DMS 273 (cell line): ENCODE data around the gene DUSP28.
A peak's percentile ranks its signal among the peaks of the same experiment; 100 is the strongest.

Source experiments
- DNase-seq: peaks from one replicate; lab custom pipeline; 2025; ENCODE audit not compliant: unreplicated experiment; lab: John Stamatoyannopoulos, UW

DUSP28 gene

DNA sequence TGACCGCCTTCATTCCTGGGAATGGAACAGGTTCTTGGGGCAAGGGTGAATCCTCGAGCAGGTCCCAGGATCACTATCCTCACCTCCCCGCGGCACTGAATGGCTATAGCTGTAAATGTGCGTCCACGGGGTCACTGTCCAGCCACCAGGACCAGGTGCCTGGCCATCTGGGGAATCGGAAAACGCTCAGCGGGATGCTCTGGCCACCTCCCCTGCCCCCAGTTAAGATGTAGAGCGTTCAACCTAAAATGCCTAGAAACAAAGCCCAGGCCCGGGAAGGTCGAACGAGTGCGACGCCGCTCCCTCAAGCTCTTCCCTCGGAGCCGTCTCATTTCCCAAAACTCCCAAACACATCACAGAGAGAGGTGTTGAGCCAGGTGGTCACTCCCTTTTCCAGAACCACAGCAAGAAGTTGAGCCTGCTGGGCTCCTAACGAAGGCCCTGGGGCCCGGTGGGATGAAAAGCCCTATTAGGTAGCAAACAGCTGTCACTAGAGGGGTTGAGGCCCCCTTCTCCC, 25.6 kb downstream of the DUSP28 start:
- no peak for DNase-seq

DNA sequence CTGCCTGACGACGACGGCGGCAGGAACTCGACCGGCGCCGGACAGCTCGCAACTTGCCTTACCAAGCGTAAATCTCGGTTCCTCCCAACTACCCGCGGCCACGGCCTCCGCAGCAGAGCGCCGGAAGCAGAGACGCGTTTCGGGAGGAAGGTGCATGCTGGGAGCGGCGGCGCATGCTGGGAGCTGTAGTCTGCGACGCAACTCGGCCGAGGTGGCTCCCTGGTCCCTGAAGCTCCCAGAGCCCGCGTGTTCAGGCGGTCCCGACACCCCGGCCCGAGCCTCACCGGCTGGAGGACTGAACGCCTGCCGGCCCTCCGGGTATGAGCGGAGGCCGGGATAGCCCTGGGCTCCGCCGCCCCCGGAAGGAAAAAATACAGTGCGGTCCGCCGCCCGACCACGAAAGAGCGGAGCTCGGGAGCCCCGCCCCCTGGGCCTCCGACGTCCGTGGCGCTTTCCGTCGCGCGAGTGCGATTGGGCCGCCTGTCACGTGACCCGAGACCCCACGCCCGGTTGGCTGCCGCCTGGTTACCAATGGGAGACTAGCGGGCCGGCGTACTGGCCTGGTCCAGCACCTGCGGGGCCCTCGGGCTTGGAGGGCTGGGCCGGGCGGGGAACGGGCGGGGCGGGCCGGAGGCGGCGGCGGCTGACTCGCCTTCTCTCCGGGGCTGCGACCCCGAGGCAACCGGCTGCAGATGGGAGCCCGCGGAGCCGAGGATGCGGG, 26.2 kb downstream of the DUSP28 start, which contains the start of gene CAPN10:
CAPN10 (plus strand) TSS at position 537 of the 721 bp plus-strand sequence; CDS start at position 715, 178 bp downstream.
- peak; percentile 98 for DNase-seq

DNA sequence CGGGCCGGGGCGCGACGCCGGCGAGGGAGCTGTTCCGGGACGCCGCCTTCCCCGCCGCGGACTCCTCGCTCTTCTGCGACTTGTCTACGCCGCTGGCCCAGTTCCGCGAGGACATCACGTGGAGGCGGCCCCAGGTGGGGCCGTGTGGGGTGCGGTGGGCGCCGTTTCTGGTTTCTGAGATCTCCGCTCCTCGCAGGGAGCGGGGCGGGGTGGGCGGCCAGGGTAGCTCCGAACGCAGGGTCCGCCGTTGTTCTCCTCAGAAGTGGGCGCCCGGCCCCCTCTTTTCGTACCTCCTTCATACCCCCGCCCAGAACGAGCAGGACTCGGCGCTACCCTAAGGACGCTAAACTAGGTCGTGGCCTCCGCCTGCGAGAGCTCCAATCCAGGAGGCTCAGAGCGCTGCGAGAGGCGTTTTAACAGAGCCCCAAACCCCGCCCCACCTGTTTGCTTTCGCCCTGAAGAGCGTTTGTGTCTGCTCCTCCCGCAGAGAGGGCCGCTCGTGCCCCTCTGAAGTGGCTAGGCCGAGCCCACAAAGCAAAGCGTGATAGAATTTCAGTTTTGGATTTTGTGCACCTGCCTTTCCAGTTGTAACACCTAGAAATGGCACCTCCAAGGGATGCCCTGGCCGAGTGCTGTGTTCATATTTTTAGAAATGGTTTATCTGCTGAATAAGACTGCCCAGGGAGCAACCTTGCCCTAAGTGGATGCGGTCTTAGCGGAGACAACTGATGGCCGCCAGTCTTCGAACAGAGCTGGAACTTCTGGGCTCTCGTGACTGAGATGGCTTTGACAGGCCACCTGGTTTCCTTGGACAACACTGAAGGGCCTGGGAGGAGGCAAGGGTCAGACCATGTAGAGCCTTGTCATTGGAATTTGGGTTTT, 27.0 kb downstream of the DUSP28 start:
- peak; percentile 82 for DNase-seq

DNA sequence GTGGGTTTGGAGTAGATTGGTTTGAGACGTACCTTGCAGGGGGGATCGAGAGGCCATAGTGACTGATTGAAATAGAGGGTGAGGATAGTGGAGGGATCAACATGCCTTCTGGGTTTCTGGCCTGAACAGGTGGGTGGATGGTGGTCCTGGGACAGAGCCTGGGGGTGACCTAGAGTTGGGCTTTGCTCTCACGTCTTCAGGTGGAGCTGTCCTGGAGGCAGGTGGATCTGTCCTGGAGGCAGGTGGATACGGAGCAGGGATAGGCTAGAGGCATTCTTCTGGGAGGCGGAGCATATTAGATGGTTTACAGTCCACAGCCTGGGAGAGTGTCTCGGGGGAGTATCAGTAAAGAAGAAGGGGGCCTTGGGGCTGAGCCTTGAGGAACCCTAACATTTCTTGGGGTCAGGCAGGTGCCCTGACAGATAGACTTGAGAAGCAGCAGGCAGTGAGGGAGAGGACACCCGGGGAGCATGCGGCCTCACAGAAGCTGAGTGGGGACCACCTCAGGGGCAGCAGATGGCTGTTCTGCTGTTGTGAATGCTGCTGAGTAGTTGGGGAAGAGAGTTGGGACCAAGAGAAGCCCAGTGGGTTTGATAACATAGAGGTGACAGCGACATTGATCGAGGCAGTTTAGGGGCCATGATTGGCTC, 28.0 kb downstream of the DUSP28 start:
- no peak for DNase-seq

DNA sequence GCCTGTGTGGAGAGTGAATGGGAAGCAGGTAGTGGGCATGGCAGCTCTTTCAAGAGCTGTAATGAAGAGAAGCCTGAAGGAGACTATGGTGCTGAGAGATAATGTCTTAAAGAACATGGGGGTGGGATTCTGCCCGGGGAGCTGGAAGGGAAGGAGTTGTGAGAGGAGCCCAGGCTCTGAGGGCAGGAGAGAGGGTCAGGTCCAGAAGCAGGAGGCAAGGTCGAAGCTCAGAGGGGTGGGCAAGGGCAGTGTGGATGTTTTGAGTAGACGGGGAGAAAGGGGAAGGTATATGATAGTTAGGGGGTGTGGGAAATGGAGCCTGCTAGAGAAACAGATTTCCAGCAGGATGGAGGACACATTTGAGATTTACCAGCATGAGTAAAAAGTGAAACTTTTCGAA, 28.5 kb downstream of the DUSP28 start:
- DNase-seq: no peak

DNA sequence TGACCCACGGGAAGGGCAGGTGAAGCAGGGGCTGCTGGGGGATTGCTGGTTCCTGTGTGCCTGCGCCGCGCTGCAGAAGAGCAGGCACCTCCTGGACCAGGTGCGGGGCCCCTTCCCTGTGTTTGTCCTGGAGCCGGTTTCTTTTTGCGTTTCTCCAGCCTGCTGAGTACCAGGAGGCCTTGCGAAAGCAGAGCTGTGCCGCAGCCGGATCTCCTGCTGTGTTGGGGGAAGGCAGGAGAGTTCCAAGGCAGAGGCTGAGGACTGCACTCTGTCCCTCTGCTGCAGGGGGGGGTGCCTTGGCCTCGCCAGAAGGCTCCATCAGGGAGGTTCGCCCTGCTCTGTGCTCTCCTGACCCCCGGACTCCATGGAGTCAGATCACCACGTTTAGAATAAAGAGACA, 29.2 kb downstream of the DUSP28 start:
- DNase-seq: no peak

DNA sequence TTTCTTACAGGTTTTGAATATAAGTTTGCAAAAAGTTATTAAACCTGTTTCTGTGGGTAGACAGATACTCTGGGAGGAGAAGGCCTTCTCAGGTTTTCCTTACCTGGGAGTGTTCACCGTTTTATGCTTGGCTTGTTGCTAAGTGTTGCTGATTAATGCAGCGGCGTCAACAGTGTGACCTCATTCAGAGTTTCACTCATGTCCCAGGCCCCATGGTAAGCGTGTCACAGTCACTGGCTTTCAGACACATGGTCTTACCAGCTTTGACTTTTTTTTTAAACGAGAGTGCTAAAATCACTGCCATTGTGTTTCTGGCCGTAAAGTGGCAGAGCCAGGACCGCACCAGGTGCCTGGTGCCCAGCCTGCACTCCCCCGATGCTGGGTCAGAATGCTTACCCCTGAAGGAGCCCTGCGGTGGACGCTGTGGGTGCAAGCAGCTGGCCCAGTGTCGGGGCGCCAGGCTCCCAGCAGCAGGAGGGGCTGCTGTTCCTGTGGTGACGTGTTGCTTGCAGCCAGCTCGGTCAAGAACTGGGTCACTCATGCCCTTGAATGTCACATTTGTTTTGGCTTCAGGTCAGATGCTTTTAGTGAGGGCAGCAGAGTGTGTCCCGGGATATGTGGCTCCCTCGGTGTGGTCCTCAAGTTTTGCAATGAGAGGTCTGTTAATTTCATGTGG, 29.8 kb downstream of the DUSP28 start:
- no peak for DNase-seq

DNA sequence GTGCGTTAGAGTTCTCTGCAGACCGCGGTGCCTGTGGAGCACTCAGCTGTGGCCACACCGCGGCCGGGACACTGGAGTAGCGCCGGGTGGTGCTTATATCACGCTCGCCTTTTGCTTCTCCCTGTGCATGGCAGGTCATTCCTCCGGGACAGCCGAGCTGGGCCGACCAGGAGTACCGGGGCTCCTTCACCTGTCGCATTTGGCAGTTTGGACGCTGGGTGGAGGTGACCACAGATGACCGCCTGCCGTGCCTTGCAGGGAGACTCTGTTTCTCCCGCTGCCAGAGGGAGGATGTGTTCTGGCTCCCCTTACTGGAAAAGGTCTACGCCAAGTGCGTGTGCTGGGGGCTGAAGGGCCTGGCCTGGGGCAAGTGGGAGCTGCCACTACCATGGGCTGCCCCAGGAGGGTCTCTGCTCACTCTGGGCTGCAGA, 30.5 kb downstream of the DUSP28 start:
- DNase-seq: no peak

DNA sequence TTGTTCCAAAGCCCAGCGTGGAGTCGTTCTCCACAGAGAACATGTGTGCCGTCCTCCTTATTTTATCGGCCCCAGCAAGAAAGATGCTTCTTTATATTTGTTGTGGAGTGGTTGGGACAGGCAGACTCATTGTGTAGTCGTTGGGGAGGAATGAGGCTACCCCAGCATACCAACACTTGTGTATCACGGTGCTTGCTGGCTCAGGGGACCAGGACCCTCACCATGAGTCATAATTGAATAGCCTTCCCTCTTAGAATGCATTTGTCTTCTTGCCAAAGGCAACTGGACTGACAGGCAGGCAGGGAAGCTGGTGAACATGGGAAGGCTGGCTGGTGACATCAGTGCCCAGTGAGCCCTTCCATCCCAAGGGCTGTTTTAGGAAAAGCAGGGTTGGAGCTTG, 31.1 kb downstream of the DUSP28 start:
- DNase-seq: no peak

DNA sequence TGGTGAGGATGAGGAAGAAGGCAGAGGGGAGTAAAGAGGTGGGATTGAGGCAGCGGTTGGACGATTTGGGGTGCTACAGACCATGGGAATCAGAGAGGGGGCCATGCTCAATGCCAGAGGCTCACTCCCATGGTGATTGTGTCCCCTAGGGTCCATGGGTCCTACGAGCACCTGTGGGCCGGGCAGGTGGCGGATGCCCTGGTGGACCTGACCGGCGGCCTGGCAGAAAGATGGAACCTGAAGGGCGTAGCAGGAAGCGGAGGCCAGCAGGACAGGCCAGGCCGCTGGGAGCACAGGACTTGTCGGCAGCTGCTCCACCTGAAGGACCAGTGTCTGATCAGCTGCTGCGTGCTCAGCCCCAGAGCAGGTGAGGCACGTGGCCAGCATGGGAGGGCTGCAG, 31.6 kb downstream of the DUSP28 start:
- no peak for DNase-seq

DNA sequence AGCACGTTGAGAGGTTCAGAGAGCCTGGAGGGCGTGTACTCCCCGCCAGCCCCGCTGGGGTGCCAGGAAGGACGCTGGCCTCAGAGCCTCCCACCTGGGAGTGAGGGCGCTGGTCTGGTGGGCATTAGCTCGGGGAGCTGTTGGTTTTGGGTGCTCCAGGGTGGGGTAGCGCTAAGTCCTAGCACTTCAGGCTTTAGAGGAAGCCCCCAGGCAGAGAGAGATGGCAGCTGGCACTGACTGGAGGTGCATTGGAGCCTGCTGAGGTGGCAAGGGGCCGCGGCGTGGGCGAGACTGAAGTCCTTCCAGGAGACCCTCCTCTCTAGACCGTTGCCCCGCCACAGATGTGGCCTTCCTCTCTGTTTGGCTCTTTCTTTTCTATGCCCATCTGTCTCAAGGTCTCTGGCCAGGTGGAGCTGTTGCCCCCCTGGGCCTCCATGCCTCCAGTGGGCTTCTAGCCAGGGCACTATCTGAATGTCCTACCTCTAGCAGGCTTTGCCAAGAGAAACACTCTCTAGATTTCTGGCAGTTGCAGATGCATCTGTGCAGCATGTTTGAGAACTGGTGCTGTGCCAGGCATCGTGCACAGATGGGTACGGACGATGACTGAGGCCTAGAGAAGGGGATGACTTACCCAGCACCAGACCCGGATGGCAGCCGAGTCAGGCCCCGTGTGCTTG, 33.0 kb downstream of the DUSP28 start:
- DNase-seq: peak; percentile 96

DNA sequence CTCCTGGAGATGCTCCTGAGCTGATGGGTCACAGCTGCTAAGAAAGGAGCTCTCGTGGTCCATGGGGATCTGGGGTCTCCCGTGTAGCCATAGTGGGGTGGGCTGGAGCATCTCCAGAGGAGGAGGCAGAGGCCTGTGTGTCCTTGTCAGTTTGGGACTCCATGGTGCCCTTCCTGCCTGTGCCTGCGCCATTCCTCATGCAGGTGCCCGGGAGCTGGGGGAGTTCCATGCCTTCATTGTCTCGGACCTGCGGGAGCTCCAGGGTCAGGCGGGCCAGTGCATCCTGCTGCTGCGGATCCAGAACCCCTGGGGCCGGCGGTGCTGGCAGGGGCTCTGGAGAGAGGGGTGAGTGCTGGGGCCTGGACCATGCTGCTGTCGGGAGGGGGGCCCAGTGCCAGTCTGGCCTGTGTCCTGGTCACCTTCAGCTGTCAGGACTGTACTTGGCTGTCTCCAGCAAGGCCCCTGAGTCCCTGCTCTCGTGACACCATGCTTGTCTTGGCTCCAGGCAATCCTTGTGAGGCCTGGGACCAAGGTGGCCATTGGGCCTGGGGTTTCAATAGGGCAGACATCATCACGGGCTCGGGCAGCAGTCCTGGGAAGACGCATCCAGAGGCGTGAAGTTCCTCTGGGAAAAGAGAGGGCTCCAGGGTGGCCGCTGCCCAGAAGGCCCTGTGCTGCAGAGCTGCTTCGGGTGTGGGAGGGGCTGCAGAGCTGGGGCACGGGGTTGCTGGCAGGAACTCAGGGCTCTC, 33.7 kb downstream of the DUSP28 start:
- no peak for DNase-seq

DNA sequence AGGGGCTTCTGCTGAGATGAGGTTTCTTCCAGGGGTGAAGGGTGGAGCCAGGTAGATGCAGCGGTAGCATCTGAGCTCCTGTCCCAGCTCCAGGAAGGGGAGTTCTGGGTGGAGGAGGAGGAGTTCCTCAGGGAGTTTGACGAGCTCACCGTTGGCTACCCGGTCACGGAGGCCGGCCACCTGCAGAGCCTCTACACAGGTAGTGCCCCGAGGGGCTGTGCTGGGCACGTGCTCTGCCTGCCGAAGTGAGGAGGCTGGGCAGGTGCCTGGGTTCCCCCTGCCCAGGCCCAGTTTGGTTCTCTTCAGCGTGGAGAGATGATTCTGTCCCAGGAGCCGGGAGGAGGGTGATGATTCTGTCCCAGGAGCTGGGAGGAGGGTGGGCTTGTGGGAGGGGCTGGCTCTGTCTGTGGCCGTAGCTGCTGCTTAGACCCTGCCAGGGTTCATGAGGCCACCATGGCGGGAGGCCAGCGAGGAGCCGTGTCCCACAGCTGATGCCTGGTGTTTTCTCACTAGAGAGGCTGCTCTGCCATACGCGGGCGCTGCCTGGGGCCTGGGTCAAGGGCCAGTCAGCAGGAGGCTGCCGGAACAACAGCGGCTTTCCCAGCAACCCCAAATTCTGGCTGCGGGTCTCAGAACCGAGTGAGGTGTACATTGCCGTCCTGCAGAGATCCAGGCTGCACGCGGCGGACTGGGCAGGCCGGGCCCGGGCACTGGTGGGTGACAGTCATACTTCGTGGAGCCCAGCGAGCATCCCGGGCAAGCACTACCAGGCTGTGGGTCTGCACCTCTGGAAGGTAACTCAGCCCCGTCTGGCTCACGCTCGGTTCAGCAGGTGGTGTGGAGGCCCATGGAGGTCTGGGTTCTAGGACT, 34.6 kb downstream of the DUSP28 start:
- DNase-seq: no peak

DNA sequence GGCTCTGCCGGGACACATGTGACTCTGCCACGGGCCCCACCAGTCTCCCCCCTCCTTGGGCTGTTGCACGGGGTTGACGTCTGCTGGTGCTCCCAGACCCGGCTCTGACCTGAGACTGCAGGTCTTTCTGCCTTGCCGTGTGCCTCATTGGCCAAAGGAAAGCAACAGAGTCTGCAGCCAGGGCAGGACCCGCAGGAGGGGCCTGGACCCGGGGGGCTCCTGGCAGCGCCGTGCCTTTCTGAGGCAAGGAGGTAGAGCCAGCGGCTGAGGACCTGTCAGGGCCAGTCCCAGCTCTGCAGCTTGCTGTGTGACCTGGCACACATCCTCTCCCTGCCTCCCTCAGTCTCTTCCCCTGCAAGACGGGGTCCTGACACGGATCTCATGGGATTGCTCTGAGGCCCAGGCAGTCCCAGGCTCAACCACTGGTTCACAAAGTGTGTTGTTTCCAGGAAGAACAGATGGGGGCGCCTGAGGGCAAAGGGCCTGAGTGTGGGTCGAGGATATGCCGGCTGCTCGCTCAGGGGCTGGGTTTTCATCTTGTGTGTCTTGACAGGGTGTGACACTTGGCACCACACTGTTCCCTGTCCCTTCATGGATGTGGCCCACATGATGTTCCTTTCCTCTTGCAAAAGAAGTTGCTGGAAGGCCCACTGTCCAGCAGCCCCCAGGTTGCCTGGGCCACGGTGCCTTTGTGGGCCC, 35.4 kb downstream of the DUSP28 start:
- peak; percentile 77 for DNase-seq

DNA sequence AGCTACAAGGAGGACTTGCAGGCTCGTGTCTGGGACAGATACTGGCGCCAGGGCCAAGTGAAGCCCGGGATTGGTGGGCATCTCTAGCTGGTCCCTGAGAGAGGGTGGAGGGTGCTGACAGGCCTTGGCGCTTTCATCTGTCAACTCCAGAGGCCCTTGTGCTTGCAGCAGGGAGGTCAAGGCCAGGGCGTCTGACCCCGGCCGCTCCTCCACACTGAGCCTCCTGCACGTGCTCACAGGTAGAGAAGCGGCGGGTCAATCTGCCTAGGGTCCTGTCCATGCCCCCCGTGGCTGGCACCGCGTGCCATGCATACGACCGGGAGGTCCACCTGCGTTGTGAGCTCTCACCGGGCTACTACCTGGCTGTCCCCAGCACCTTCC, 35.9 kb downstream of the DUSP28 start:
- DNase-seq: no peak

DNA sequence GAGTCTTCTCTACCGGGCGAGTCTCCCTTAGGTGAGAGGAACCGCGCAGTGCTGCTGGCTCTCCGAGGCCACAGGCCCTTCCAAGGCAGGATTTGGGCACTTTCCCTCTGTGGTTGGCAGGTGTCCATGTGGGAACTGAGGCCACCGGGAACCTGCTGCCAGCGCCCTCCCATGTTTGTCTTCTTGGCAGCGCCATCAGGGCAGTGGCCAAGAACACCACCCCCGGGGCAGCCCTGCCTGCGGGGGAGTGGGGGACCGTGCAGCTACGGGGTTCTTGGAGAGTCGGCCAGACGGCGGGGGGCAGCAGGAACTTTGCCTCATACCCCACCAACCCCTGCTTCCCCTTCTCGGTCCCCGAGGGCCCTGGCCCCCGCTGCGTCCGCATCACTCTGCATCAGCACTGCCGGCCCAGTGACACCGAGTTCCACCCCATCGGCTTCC, 36.4 kb downstream of the DUSP28 start:
- DNase-seq: no peak

DNA sequence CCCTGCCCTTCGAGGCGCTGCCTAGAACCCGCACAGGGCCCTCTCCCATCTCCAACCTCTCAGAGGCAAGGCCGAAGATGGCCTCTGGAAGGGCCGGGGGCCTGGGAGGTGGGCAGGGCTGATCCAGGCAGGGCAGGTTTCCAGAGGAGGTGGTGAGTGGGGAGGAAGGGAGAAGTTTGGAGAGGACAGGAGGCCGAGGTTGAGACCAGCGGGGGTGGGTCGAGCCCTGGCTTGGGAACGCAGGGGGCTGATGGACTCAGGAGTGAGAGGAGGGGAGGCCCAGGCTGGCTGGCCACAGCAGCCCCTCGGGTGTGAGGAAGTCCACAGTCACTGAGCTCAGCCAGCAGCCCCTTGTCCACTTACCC, 36.9 kb downstream of the DUSP28 start:
- DNase-seq: no peak
